ENCODE results near the gene TAX1BP3. TPM values are rescaled to one million over a fixed set of nuclear protein-coding genes. Genes with fewer than 3 reads are reported as not detected.

The TAX1BP3 gene
- total RNA-seq, 1 experiment from 2014 or later = 147 TPM

- ChIA-PET CTCF (no interaction called here), POLR2A (ENCODE audit: unreplicated experiment) (no interaction called here)
- no peak for DNase-seq
- H3F3A ChIP-seq (ENCODE audit: insufficient read depth, low read depth) = peaks cover 5% of the 10 kb centered on the region; the same call in 1 of the 2 replicates
- H3K9me3 ChIP-seq (ENCODE audit: insufficient read depth, low read depth) = no peaks in the 10 kb centered on the region
- H4K20me1 ChIP-seq (ENCODE audit: insufficient read depth) = no peaks in the 10 kb centered on the region
- intact Hi-C loops (cut with micrococcal nuclease; ENCODE audit: unreplicated experiment) = no loop called here
- no peak overlapping the region for H3K4me3 ChIP-seq
- no peak overlapping the region for H2AFZ ChIP-seq
- TF ChIP-seq CTCF (conservative IDR thresholded peaks at IDR 0.05) (no peak), EZH2 (IDR thresholded peaks at IDR 0.05; ENCODE audit: low read depth) (no peak)
- no peaks in the 10 kb centered on the region for H3K9me2 ChIP-seq (ENCODE audit: insufficient read depth)
- no peak overlapping the region for H3K4me2 ChIP-seq
- H3K36me3 ChIP-seq (ENCODE audit: low read depth) = 0 out of 2 replicates have a peak, but pooled peaks cover 22% of the 10 kb centered on the region
- no peak overlapping the region for H3K27ac ChIP-seq
- BruUV-seq (replicated peaks) = no TSS peak
- H3K79me2 ChIP-seq (ENCODE audit: low read depth) = no peaks in the 10 kb centered on the region
- no peaks in the 10 kb centered on the region for H3K4me1 ChIP-seq (replicated peaks; ENCODE audit: insufficient read depth)
- H3K27me3 ChIP-seq (ENCODE audit: insufficient read depth, low read depth) = no peaks in the 10 kb centered on the region
Observed at GRCh38 chr17:3621146-3621720, 47.1 kb downstream of the TAX1BP3 start.

GRCh38 chr17:3615160-3615870, 53.1 kb downstream of the TAX1BP3 start:
- BruUV-seq (replicated peaks) = no TSS peak

GRCh38 chr17:3613124-3613523, 55.3 kb downstream of the TAX1BP3 start:
- CTCF ChIA-PET = interaction anchor here (0.7 kb wide), 1 partner anchor 886 kb away, joined by 3 read pairs; no protein-coding TSS in a partner anchor
- no TSS peak for BruUV-seq (replicated peaks)
- H3K4me3 ChIP-seq = no peak overlapping the region
- no peaks in the 10 kb centered on the region for H3F3A ChIP-seq (ENCODE audit: insufficient read depth, low read depth)
- H3K36me3 ChIP-seq (ENCODE audit: low read depth) = peaks cover 13% of the 10 kb centered on the region; the same call in 1 of the 2 replicates
- no peaks in the 10 kb centered on the region for H3K9me2 ChIP-seq (ENCODE audit: insufficient read depth)
- H3K4me2 ChIP-seq = no peak overlapping the region
- H2AFZ ChIP-seq = no peak overlapping the region
- no peaks in the 10 kb centered on the region for H3K27me3 ChIP-seq (ENCODE audit: insufficient read depth, low read depth)
- DNase-seq = no peak
- H4K20me1 ChIP-seq (ENCODE audit: insufficient read depth) = peaks cover 4% of the 10 kb centered on the region
- no peak for TF ChIP-seq EZH2 (IDR thresholded peaks at IDR 0.05; ENCODE audit: low read depth)
- H3K9me3 ChIP-seq (ENCODE audit: insufficient read depth, low read depth) = no peaks in the 10 kb centered on the region
- intact Hi-C loops (cut with micrococcal nuclease; ENCODE audit: unreplicated experiment) = no loop called here
- POLR2A ChIA-PET (ENCODE audit: unreplicated experiment) = no interaction called here
- H3K27ac ChIP-seq = no peak overlapping the region
- H3K4me1 ChIP-seq (replicated peaks; ENCODE audit: insufficient read depth) = no peaks in the 10 kb centered on the region
- no peaks in the 10 kb centered on the region for H3K79me2 ChIP-seq (ENCODE audit: low read depth)

More at GRCh38 chr17:3615160-3615870, 53.1 kb downstream of the TAX1BP3 start:
- Histone ChIP-seq H3F3A (ENCODE audit: insufficient read depth, low read depth) (no peaks in the 10 kb centered on the region), H3K27ac (no peak overlapping the region), H3K79me2 (ENCODE audit: low read depth) (no peaks in the 10 kb centered on the region), H3K9me3 (ENCODE audit: insufficient read depth, low read depth) (no peaks in the 10 kb centered on the region), H3K4me2 (no peak overlapping the region), H2AFZ (no peak overlapping the region), H4K20me1 (ENCODE audit: insufficient read depth) (peaks cover 4% of the 10 kb centered on the region; the same call in 1 of the 2 replicates), H3K4me3 (no peak overlapping the region), H3K36me3 (ENCODE audit: low read depth) (peaks cover 19% of the 10 kb centered on the region; the same call in 1 of the 2 replicates), H3K4me1 (replicated peaks; ENCODE audit: insufficient read depth) (no peaks in the 10 kb centered on the region), H3K27me3 (ENCODE audit: insufficient read depth, low read depth) (no peaks in the 10 kb centered on the region), H3K9me2 (ENCODE audit: insufficient read depth) (no peaks in the 10 kb centered on the region)
- no peak for DNase-seq
- POLR2A ChIA-PET (ENCODE audit: unreplicated experiment) = no interaction called here
- CTCF ChIA-PET = no interaction called here
- no peak for TF ChIP-seq EZH2 (IDR thresholded peaks at IDR 0.05; ENCODE audit: low read depth)
- TF ChIP-seq CTCF (conservative IDR thresholded peaks at IDR 0.05) = no peak
- intact Hi-C loops (cut with micrococcal nuclease; ENCODE audit: unreplicated experiment) = no loop called here

Other genes starting within 250 kb of the TAX1BP3 start
- not detected in 2 replicates for gene OR1E2, start 234.7 kb downstream of the TAX1BP3 start, total RNA-seq (2021)
- gene SPATA22, start 196.8 kb downstream of the TAX1BP3 start, total RNA-seq (2021) = not detected in 2 replicates
- not detected in 2 replicates for gene ASPA, start 192.6 kb downstream of the TAX1BP3 start, total RNA-seq (2021)
- gene TRPV3, start 110.8 kb downstream of the TAX1BP3 start, total RNA-seq (2021) = 1.5 and 1.9 TPM in 2 replicates
- gene TRPV1, start 59.2 kb downstream of the TAX1BP3 start, total RNA-seq (2021) = 7.8 TPM in 2 replicates
- gene SHPK, start 32.3 kb downstream of the TAX1BP3 start, total RNA-seq (2021) = 19.8 and 21.4 TPM in 2 replicates
- gene CTNS, start 31.8 kb downstream of the TAX1BP3 start, total RNA-seq (2021) = 12.5 and 20.0 TPM in 2 replicates
- 89.6 and 89.9 TPM in 2 replicates for gene EMC6, start 234 bp upstream of the TAX1BP3 start, total RNA-seq (2021)
- gene P2RX5, start 27.6 kb upstream of the TAX1BP3 start, total RNA-seq (2021) = 15.0 and 18.3 TPM in 2 replicates
- gene HASPIN, start 55.3 kb upstream of the TAX1BP3 start, total RNA-seq (2021) = 25.1 and 26.8 TPM in 2 replicates
- gene ITGAE, start 132.6 kb upstream of the TAX1BP3 start, total RNA-seq (2021) = 48.7 and 52.8 TPM in 2 replicates
- gene NCBP3, start 177.7 kb upstream of the TAX1BP3 start, total RNA-seq (2021) = 48.2 and 58.5 TPM in 2 replicates
- gene CAMKK1, start 224.5 kb upstream of the TAX1BP3 start, total RNA-seq (2021) = 16.3 and 19.5 TPM in 2 replicates
- gene P2RX1, start 247.9 kb upstream of the TAX1BP3 start, total RNA-seq (2021) = not detected in 2 replicates

Data from PC-9 (cell line).